ENCODE results near the gene PFKFB4. TPM values are rescaled to one million over a fixed set of nuclear protein-coding genes. Genes with fewer than 3 reads are reported as not detected.

Gene PFKFB4
- total RNA-seq, 1 donor from 2014 or later, result 11.3 TPM

- no peak overlapping the region for H3K27ac Mint-ChIP-seq
- no peak overlapping the region for H3K4me3 Mint-ChIP-seq
- H3K27me3 Mint-ChIP-seq, result no peaks in the 10 kb centered on the region
- no peak for TF ChIP-seq CTCF (conservative IDR thresholded peaks at IDR 0.05)
- H3K36me3 Mint-ChIP-seq, result no peaks in the 10 kb centered on the region
- H3K4me1 Mint-ChIP-seq (ENCODE audit: unreplicated experiment), result no peaks in the 10 kb centered on the region
- DNase-seq (ENCODE audit: extremely low spot score, unreplicated experiment), result no peak
- no peaks in the 10 kb centered on the region for H3K9me3 Mint-ChIP-seq
These were observed 25.2 kb upstream of the PFKFB4 start for GRCh38 chr3:48581621-48582481.

GRCh38 chr3:48576647-48577046 is 20.0 kb upstream of the PFKFB4 start:
- Mint-ChIP-seq H3K4me3 (no peak overlapping the region), H3K36me3 (no peaks in the 10 kb centered on the region), H3K4me1 (ENCODE audit: unreplicated experiment) (no peaks in the 10 kb centered on the region), H3K27ac (no peak overlapping the region), H3K27me3 (no peaks in the 10 kb centered on the region), H3K9me3 (no peaks in the 10 kb centered on the region)
- DNase-seq (ENCODE audit: extremely low spot score, unreplicated experiment), result no peak
- no peak for TF ChIP-seq CTCF (conservative IDR thresholded peaks at IDR 0.05)

- DNase-seq (ENCODE audit: extremely low spot score, unreplicated experiment), result no peak
- Mint-ChIP-seq H3K9me3 (no peaks in the 10 kb centered on the region), H3K27me3 (no peaks in the 10 kb centered on the region), H3K27ac (no peak overlapping the region), H3K36me3 (no peaks in the 10 kb centered on the region), H3K4me1 (ENCODE audit: unreplicated experiment) (no peaks in the 10 kb centered on the region), H3K4me3 (no peak overlapping the region)
- TF ChIP-seq CTCF (conservative IDR thresholded peaks at IDR 0.05), result no peak
These were observed 18.8 kb upstream of the PFKFB4 start for GRCh38 chr3:48575366-48575765.

- H3K27ac Mint-ChIP-seq, result no peak overlapping the region
These were observed 17.5 kb upstream of the PFKFB4 start for GRCh38 chr3:48573973-48574585.

GRCh38 chr3:48572517-48572916 is 15.9 kb upstream of the PFKFB4 start:
- no peaks in the 10 kb centered on the region for H3K4me1 Mint-ChIP-seq (ENCODE audit: unreplicated experiment)
- no peaks in the 10 kb centered on the region for H3K27me3 Mint-ChIP-seq
- H3K36me3 Mint-ChIP-seq, result no peaks in the 10 kb centered on the region
- no peaks in the 10 kb centered on the region for H3K9me3 Mint-ChIP-seq
- no peak overlapping the region for H3K4me3 Mint-ChIP-seq
- TF ChIP-seq CTCF (conservative IDR thresholded peaks at IDR 0.05), result no peak
- no peak for DNase-seq (ENCODE audit: extremely low spot score, unreplicated experiment)
- no peak overlapping the region for H3K27ac Mint-ChIP-seq

More at GRCh38 chr3:48573973-48574585, 17.5 kb upstream of the PFKFB4 start:
- Mint-ChIP-seq H3K27me3 (no peaks in the 10 kb centered on the region), H3K4me3 (no peak overlapping the region), H3K4me1 (ENCODE audit: unreplicated experiment) (no peaks in the 10 kb centered on the region), H3K36me3 (no peaks in the 10 kb centered on the region), H3K9me3 (no peaks in the 10 kb centered on the region)
- DNase-seq (ENCODE audit: extremely low spot score, unreplicated experiment), result no peak
- TF ChIP-seq CTCF (conservative IDR thresholded peaks at IDR 0.05), result no peak

All from type B pancreatic cell (in vitro differentiated cells).